H4 (cell line): Measurements from ENCODE around the gene TXNL4A. TPM values are rescaled to one million over a fixed set of nuclear protein-coding genes. Genes with fewer than 3 reads are reported as not detected.
"Not testable (repeated sequence)": the region's sequence is repeated elsewhere in the genome, so short reads cannot be mapped to it uniquely, and the experiment has no call there.

Source experiments
- DNase-seq: peaks from one replicate; pipeline ENCODE4 v3.0.0-alpha.2; 2015; ENCODE audit warnings: low spot score
- total RNA-seq: library from RNA; depleted of rRNA; stranded (reverse); fragments of >200 nt; shearing (Covaris generic); gene quantifications from 2 replicates; pipeline ENCODE4 v1.2.3, GENCODE V29; 2014; rRNA removed

TXNL4A gene, protein sequence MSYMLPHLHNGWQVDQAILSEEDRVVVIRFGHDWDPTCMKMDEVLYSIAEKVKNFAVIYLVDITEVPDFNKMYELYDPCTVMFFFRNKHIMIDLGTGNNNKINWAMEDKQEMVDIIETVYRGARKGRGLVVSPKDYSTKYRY
- 144 and 146 TPM in 2 replicates for total RNA-seq

DNA sequence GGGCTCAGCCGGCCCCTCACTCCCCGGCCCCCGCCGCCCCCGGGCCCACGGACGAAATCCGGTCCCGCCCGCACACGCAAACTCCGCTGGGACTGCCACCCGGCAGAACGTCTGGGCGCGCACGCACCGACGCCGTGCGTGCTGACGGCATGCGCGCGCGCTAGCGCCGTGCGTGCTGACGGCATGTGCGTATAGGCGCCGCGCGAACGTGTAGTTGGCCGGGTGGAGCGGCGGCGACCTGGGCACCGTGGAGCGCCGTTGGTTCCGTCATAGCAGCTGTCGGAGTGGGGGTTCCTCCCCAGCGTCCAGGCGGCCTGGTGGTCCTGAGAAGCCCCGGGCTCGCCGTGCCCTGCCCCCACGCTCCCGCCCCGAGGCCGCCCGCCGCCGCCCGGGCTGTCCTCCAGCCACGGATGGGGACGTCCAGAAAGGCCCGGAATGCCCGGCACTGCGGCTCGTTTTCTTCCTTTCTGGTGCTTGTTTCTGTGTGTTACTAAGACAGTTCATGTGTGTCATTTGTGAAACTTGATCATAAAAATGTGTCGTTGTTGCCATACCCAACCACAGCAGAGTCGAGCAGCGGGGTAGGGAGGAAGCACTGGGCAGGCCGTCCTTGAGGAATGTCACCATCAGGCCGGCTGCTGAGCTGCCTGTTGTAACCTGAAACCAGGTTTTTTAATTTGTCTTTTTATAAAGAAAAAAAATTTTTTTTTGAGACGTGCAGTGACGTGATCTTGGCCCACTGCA lies at the start of gene TXNL4A:
Gene TXNL4A, minus strand, starts transcription at position 113 of the 744 bp plus-strand sequence. CDS start 171 bp downstream, outside the sequence.
- DNase-seq = peak; percentile 87

DNA sequence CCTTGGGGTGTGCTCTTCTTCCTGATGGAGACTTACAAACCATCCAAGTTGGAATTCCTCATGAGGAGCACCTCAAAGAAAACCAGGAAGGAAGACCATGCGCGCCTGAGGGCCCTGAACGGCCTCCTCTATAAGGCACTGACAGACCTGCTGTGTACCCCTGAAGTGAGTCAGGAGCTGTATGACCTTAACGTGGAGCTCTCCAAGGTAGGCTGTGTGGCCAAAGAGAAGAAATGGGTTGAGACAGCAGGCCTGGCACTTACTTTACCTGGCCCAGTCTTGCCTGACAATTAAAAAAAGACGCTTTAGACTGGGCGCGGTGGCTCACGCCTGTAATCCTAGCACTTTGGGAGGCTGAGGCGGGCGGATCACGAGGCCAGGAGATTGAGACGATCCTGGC lies 48.9 kb upstream of the TXNL4A start:
- DNase-seq = no peak

DNA sequence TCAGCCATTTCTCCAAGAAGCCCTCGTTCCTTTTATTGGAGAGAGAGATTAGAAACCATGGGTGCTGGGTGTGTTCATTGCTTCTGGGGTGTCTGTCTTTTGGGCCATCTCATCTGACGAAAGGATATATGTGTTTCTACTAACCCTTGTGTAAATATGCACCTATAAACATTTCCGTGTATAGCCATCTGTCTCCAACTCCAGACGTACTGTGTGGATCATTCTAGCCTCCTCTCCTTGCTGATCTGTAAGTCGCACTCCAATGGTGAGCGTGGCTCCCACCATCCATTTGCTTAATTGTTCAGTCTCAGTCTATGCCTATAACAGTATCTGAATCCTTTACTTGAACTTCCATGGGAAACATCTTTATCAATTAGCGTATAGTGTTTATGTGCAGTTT lies 47.6 kb upstream of the TXNL4A start:
- no peak for DNase-seq

DNA sequence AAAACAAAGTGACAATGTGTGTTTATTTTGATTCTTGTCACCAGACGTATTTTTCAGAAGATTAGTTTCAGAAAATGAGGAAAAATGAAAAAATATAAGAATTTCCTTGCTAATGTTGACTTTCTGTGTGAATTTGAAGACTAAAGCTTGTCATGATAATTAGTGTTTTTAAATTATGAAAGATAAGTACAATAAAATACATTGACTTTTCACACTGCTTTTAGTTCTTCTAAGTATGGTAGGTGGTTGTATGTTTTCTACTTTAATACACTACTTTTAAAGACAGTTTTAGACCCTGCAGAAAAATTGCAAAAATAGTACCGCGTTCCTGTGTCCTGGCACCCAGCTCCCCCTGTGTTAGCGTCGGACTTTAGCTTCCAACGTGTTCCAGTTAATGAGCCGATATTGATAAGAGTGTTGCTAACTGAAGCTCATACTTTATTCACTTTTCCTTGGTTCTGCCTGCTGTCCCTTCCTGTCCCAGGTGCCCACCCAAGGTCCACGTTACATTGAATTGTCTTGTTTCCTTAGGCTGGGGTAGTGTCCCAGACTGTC lies 46.6 kb upstream of the TXNL4A start:
- no peak for DNase-seq

DNA sequence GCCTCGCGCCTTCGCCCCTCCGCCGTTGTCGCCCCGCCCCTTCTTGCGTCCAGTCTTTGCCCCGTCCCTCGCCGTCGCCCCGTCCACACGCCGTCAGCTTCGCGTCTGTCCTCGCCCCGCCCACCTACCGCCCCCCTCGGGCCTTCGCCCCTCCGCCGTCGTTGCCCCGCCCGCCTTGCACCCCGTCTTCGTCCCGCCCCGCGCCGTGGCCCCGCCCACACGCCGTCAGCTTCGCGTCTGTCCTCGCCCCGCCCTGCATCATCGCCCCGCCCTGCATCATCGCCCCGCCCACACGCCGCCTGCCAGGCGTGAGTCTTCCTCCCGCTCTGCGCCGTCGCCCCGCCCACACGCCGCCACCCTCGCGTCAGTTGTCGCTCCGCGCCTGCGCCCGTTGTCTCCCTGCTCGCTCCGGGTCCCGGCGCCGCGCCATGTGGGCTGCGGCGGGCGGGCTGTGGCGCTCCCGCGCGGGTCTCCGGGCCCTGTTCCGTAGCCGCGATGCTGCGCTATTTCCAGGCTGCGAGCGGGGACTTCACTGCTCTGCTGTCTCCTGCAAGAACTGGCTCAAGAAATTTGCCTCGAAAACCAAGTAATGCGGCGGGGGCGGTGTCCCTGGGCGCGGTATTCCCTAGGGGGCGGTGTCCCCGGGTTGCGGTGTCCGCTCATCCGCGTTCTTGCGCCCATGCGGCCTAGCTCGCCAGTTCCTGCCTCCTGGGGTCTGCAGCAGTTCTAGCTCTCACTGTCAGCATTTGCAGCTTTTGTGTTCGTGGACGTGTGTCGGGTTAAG lies 45.9 kb upstream of the TXNL4A start, which contains the start of gene RBFA:
Gene RBFA, plus strand, starts transcription at position 367 of the 784 bp plus-strand sequence. Its CDS starts 62 bp downstream, at position 429.
- peak; percentile 98 for DNase-seq

DNA sequence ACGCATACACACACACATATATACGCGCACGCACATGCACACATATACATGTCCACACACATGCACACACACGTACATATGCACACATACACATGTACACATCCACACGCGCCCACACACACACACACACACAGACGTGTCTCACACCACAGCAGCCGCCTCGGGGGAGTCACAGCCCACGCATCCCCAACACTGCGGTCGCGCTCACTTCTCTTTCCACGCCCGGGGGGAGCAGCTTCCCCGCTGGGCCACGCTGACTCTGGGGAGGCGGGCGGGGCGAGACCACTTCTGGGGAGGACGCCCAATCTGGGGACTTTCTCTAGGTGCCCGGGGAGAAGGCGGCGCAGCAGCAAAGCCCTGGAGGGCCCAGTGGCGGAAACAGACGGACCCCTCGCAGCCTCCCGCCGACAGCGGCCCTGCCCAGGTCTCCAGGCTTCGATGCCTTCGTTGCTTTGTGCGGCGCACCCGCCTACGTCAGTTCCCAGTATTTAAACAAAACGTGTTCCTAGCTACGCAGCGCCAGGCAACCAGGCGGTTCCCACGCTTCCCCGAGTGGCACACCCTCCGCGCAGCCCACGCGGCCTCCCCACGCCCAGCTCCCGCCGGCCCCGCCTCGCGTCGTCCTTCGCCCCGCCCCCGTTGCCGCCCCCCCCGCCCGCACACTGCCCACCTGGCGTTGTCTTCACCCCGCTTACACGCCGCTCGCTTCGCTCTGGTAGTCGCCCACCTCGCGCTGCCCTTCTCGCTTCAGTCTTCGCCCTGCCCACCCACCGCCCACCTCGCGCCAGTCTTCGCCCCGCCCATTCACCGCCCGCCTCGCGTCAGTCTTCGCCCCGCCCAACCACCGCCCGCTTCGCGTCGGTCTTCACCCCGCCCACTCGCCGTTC lies 45.1 kb upstream of the TXNL4A start:
- DNase-seq = peak; percentile 17

DNA sequence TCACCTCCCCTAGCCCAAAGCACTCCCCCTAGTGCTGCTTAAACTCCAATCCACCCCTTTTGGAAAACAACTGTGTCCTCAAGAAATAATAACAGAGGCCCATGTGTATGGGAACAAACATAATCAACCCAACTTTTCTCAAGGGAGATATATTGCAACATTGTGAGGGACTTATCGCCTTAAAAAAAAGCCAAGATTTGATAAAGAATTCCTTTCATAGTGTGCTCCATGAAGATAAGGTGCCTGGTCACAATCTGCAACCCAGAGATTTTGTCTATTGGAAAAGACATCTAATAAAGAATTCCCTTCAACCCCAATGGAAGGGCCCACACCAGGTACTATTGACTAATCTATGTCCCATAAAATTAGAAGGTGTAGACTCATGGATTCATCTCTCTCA lies 41.3 kb upstream of the TXNL4A start:
- no peak for DNase-seq

DNA sequence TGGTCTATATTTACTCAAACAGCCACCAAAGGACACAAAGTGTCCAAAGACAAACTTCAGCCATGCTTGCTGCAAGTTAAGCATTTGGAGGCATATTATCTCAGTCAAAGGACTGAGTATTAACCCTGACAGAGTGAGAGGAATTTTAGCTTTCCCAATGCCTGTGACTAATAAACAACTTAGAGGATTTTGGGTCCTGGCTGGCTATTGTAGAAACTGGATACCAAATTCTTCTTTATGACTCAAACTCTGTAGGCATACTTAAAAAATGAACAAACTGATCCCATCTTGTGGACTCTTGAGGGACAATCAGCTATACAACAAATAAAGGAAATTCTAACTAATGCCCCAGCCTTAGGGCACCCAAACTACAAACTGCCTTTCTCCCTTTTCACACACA lies 39.4 kb upstream of the TXNL4A start:
- not testable (repeated sequence) for DNase-seq

DNA sequence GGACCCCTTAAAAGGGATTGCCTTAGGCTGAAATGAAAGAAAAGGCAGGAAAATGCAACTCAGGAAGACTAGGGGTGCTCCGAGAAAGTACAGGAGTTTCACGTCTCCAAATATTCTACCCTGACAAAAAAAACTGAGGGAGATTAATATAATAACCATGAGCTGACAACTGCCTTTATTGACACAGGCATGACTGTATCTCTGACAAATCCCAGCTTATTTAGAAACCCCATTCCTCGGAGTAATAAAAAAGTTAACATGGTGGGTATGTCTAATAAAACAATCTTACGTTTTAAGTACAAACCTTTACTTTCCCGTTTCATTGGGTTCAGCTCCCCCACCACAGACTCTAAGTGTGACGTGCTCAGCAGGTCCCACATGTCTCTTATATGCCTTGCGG lies 38.0 kb upstream of the TXNL4A start:
- DNase-seq = no peak

DNA sequence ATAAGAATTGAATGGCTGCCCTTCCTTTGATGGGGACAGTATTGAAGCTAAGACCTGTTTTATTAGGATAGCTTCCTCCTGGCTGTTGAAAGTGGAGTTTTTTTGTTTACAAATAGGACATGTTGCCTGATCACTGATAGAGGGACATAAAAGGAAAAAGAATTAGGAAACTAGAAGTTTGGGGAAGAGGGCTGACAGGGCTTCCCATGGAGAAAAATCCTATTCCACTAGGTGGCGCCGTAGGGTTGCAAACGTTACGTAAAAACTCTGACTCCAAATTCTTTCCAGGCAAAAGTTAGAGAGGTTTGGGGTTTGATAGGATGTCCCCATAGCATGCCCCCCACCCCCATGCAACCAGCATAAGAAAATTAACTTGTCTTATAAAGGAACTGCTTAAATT lies 34.8 kb upstream of the TXNL4A start:
- no peak for DNase-seq

DNA sequence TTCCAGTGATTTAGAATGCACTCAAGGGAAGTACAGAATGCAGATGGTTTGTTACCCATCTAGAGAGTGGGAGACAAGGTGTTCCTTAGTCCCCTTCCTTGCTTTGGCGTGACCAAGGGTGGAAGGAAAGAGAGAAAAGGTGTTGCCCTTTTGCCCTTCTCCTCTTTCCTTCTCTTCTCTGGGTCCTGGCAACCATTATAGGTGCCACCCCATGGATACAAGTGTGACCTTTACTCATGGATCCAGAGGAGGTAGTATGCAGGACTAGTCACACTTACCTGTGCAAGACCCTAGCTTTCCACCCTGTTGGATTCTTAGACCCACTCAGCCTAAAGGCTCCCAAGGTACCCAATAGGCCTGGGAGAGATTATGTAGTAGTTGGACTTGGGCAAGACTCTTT lies 34.2 kb upstream of the TXNL4A start:
- no peak for DNase-seq

DNA sequence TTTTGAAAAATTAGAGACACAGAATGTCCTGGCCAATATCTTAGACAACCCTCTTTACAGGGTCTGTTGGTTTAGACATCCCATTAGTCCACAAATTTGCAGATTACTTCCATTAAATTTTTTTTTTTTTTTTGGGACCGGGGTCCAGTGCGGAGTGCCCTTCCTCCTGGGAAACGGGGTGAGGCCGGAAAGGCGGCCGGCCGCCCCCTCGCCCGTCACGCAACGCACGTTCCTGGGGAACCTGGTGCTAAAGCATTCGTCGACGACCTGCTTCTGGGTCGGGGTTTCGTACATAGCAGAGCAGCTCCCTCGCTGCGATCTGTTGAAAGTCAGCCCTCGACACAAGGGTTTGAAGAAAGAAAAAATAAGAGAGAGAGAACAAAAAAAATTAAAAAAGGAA lies 24.4 kb upstream of the TXNL4A start:
- DNase-seq = no peak

DNA sequence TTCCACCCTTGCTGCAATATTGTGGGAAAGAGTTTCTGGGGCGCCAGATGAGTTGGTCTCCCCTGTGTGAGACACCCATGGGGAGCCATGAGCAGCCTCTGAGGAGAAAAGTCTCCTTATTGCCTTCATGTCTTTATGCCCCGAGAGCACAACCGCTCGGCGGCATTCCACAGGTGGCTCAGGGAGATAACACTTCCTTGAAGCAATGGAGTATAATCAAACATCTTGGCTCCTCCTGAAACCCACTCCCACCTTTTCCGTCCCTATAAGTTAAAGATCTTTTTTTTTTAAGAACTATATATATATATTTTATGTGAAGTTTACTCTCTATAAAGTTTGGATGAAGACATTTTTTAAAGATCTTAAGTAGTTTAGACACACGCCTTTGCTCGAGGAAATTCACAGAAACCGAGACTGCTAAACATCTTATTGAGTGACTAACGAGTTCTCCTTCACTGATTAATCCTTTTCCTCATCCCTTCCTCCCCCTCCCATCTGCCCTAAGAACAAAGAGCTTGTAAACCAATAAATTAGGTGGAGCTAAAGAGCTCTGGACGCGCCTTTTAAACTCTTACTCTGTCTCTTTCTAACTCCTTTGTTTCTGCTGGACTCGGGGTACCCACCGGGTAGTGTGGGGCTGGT lies 23.3 kb upstream of the TXNL4A start:
- not testable (repeated sequence) for DNase-seq

DNA sequence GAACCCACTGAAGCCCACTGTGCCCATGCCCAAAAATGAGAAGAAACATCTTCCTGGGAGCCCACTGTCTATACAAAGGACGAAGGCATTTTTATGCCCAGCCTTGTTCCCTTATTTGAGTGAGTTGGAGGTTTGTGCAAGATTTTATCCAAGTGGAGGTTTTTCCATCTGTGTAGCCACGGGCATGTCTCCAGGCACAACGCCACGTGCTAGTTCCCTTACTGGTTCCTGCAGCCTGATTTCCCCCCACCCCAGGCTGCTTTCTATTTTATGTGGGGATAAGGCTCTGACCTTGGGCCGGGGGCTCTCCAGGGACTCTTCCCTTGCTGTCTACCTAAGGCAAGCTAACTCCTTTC lies 22.2 kb upstream of the TXNL4A start:
- DNase-seq = no peak

DNA sequence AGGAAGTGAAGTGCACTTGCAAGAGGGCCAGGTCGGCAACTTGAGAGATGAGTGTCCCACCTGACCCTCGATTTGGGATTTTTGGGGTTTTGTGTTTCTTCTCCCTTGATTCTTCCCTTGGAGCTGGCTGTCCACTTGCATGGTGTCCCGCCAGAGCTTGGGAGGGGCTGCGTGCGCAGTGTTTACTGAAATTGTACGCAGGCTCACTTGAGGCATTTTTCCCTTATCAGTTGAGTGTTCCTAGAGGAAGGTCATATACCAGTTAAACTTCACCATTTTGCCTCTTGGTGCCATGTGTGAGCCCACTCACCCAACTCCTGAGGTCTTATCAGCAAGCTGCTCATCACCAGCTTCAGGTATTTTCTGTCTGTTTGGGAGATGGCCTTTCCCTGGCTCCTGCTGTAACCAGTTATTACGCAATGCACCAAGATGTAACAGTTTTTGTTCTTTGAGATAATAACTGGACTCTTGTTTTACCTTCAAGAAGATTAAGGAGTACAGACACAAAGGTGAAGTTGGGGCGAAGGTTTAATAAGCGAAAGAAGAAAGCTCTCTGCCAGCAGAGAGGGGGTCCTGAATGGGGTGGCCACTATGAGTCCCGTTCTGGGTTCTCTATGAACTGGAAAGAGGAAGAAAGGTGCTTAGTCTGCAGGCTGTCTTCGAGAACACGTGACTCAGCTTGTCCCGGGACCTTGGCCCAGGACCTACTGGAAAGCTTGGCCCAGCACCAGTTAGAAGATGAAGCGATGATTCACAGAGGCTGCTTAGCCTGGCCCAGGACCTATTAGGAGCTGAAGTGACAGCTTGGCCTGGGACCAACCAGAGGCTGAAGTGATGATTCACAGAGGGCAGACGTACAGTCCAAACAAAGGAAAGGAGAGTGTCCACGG lies 21.5 kb upstream of the TXNL4A start:
- DNase-seq = peak; percentile 94

DNA sequence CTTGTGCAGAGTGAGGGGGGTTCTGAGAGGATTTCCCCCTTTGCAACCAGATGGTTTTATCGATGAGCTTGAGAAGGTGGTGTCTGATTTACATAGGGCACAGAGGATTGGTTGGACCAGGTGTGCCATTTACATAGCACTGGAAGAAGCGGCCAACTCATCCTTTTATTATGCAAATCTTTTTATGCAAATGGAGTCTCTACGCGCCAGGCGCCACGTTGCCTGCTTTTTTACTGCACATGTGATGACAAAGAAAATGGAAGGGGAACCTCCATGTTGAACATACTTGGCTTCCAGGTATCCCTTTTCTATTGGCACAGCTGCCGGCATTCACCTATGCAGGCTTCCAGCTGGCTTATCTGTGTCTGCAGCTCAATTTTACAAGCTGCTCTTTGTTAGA lies 18.4 kb upstream of the TXNL4A start:
- DNase-seq = no peak

DNA sequence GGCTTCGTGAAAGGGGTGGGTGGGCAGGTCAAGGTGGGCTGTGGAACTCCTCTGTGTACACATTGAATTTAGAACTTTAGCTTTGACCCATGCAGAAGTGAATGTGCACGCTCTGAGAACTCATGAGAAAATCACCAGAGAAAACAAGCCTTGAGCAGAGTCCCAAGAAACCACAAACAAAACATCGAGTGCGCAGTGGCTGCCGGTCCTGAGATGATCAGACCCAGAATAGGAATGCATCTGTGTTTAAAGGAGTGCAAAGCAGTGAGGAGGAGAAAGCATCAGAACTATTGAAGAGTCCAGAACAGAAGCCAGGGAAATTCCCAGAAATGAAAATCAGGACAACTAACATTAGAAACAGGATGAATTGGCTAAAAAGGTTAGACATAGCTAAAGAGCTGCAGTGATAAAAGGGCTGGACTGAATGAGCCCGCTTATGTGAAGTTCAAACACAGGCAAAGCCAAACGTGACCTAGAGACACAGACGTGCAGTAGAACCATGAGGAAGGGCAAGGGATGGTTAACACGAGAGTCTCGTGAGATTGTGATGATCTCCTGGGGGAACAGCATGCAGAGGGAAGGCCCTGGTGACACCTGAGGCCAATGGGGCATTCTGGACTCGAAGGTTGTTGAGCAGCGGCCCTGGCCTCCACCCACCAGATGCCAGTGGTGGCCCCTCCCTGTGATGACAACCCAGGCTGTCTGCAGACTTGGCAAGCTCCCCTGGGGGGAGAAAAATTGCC lies 16.4 kb upstream of the TXNL4A start:
- no peak for DNase-seq

DNA sequence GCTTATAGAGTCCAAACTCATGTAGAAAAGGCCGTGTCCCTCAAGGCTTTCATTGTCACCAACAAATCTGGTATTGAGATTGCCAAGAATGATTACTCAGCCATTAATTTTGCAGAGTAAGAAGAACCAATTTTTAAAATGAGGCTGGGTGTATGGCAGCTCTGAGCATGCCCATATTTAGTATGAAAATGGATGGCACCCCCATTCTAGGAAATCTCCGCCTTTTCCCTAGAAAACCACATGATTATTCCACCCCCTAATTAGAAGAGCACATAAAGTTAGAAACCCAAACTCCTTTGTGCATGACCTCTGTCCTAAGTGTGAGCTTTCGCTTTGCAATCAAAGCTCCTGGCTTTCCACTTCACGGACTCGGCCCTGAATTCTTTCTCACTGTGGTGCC lies 14.1 kb upstream of the TXNL4A start:
- no peak for DNase-seq

DNA sequence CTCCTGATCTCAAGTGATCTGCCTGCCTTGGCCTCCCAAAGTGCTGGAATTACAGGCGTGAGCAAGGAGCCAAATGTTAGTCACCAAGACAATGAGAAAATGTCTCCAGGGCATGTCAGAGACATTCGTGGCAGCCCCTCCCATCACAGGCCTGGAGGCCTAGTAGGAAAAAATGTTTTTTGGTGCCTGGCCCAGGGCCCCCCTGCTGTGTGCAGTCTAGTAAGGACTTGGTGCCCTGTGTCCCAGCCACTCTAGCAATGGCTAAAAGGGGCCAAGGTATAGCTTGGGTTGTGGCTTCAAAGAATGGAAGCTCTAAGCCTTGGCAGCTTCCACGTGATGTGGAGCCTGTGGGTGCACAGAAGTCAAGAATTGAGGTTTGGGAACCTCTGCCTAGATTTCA lies 12.5 kb upstream of the TXNL4A start:
- DNase-seq = no peak
